ENCODE measurements around the gene SLC16A13. TPM values are rescaled to one million over a fixed set of nuclear protein-coding genes. Genes with fewer than 3 reads are reported as not detected.
"Not testable (repeated sequence)": the region's sequence is repeated elsewhere in the genome, so short reads cannot be mapped to it uniquely, and the experiment has no call there.

SLC16A13 gene
- total and polyA plus RNA-seq, 2 of the 8 experiments (the other 6 are each of a cell fraction or from before 2014, with no cell fraction given), result 5.4 to 5.8 TPM

DNA sequence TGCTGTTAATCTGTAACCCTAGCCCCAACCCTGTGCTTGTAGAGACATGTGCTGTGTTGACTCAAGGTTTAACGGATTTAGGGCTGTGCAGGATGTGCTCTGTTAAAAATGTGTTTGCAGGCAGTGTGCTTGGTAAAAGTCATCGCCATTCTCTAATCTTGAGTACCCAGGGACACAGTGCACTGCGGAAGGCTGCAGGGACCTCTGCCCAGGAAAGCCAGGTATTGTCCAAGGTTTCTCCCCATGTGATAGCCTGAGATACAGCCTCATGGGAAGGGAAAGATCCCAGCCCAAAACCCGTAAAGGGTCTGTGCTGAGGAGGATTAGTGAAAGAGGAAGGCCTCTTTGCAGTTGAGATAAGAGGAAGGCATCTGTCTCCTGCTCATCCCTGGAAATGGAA lies 52.6 kb downstream of the SLC16A13 start:
- H4K8ac ChIP-seq (ENCODE audit: extremely low read depth, insufficient read depth, low read length); H3K9me3 ChIP-seq (ENCODE audit: insufficient read depth in 2 of 2, low read depth in 1 of 2, low read length in 1 of 2); H2BK12ac ChIP-seq (ENCODE audit: low read depth, low read length); H2BK15ac ChIP-seq (ENCODE audit: low read length); H3K56ac ChIP-seq (replicated peaks; ENCODE audit: insufficient read length, low read depth, low read length); H3K27ac ChIP-seq (ENCODE audit: low read depth, low read length); H2BK120ac ChIP-seq (replicated peaks; ENCODE audit: low read depth, low read length); H4K5ac ChIP-seq (ENCODE audit: insufficient read length, low read depth, low read length); H3K79me2 ChIP-seq (ENCODE audit: control insufficient read depth in 1 of 2, insufficient read depth in 2 of 2, low read length in 2 of 2); H3K9ac ChIP-seq (replicated peaks in 1 of 4; ENCODE audit: extremely low read depth in 1 of 4, low read depth in 3 of 4, low read length in 3 of 4); H3K18ac ChIP-seq (ENCODE audit: extremely low read depth, low read length); H3K36me3 ChIP-seq (ENCODE audit: control insufficient read depth in 2 of 4, insufficient read depth in 4 of 4, low read length in 3 of 4); H3K27me3 ChIP-seq (replicated peaks in 1 of 4; ENCODE audit: control insufficient read depth in 3 of 4, extremely low read depth in 1 of 4, insufficient read depth in 3 of 4, low read length in 3 of 4); H3K4me2 ChIP-seq (ENCODE audit: insufficient read depth in 1 of 2, low read depth in 2 of 2, low read length in 2 of 2); DNase-seq (ENCODE audit: low read depth in 1 of 2, low spot score in 2 of 2); CTCF ChIA-PET (ENCODE audit: partially characterized antibody); H3K14ac ChIP-seq (ENCODE audit: insufficient read length); H3K4ac ChIP-seq (replicated peaks; ENCODE audit: insufficient read length, low read depth, low read length); H3K4me1 ChIP-seq (replicated peaks in 1 of 4; ENCODE audit: control insufficient read depth in 3 of 4, insufficient read depth in 4 of 4, low read length in 3 of 4); H4K20me1 ChIP-seq (replicated peaks in 1 of 2; ENCODE audit: control insufficient read depth in 1 of 2, insufficient read depth in 2 of 2, low read length in 2 of 2); H2BK5ac ChIP-seq (ENCODE audit: low read depth, low read length); H3K79me1 ChIP-seq (ENCODE audit: low read depth, low read length); H3K23ac ChIP-seq (ENCODE audit: insufficient read length); H2BK20ac ChIP-seq (ENCODE audit: low read length); H3K23me2 ChIP-seq (ENCODE audit: low read depth, low read length); H3K4me3 ChIP-seq (ENCODE audit: extremely low read depth in 1 of 4, insufficient read depth in 2 of 4, low read depth in 3 of 4, low read length in 4 of 4); FAIRE-seq; H2AK5ac ChIP-seq (ENCODE audit: low read depth, low read length); H4K91ac ChIP-seq (replicated peaks; ENCODE audit: insufficient read length, low read length): not testable (repeated sequence)
- POLR2A ChIA-PET (ENCODE audit: partially characterized antibody), result interaction anchor here (1.2 kb wide), 1 partner anchor 77 kb away, joined by 3 read pairs; no protein-coding TSS in a partner anchor
- WGBS, 2 experiments (ENCODE audit: extremely low coverage in 1 of 2, insufficient coverage in 1 of 2, insufficient read length in 1 of 2, insufficient replicate concordance in 2 of 2, low coverage in 1 of 2, low lambda C conversion rate in 2 of 2, missing lambda C conversion rate in 1 of 2), result 85% methylated on average over 4 of the region's 4 CpGs; no CpG with 5 or more reads in 1 of the 2 experiments
- peak overlapping the region; percentile 70; the same call in 1 of the 2 replicates for H2AFZ ChIP-seq (ENCODE audit: low read length)

DNA sequence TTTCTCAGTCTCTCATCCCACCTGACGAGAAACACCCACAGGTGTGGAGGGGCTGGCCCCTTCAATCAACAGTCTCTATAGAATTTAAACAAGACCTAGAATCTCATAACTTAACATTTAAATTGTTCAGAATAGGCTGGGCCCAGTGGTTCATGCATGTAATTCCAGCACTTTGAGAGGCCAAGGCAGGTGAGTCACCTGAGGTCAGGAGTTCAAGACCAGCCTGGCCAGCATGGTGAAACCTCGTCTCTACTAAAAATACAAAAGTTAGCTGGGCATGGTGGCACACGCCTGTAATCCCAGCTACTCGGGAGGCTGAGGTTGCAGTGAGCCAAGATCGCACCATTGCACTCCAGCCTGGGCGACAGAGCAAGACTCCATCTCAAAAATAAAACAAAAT lies 53.8 kb downstream of the SLC16A13 start:
- H3K4ac ChIP-seq (replicated peaks; ENCODE audit: insufficient read length, low read depth, low read length); H4K91ac ChIP-seq (replicated peaks; ENCODE audit: insufficient read length, low read length): not testable (repeated sequence)

More for the DNA sequence above, 53.8 kb downstream of the SLC16A13 start:
- H2AK5ac ChIP-seq (ENCODE audit: low read depth, low read length); DNase-seq (ENCODE audit: low read depth in 1 of 2, low spot score in 2 of 2); H3K9me3 ChIP-seq (ENCODE audit: insufficient read depth in 2 of 2, low read depth in 1 of 2, low read length in 1 of 2); H3K56ac ChIP-seq (replicated peaks; ENCODE audit: insufficient read length, low read depth, low read length); H4K20me1 ChIP-seq (replicated peaks in 1 of 2; ENCODE audit: control insufficient read depth in 1 of 2, insufficient read depth in 2 of 2, low read length in 2 of 2); H3K23me2 ChIP-seq (ENCODE audit: low read depth, low read length); H2BK20ac ChIP-seq (ENCODE audit: low read length); H2AFZ ChIP-seq (ENCODE audit: low read length); H4K8ac ChIP-seq (ENCODE audit: extremely low read depth, insufficient read depth, low read length); H3K79me2 ChIP-seq (ENCODE audit: control insufficient read depth in 1 of 2, insufficient read depth in 2 of 2, low read length in 2 of 2); H4K5ac ChIP-seq (ENCODE audit: insufficient read length, low read depth, low read length); FAIRE-seq; H3K36me3 ChIP-seq (ENCODE audit: control insufficient read depth in 2 of 4, insufficient read depth in 4 of 4, low read length in 3 of 4); H2BK12ac ChIP-seq (ENCODE audit: low read depth, low read length); H3K79me1 ChIP-seq (ENCODE audit: low read depth, low read length); H2BK120ac ChIP-seq (replicated peaks; ENCODE audit: low read depth, low read length); H3K27me3 ChIP-seq (replicated peaks in 1 of 4; ENCODE audit: control insufficient read depth in 3 of 4, extremely low read depth in 1 of 4, insufficient read depth in 3 of 4, low read length in 3 of 4); H3K23ac ChIP-seq (ENCODE audit: insufficient read length); H3K4me1 ChIP-seq (replicated peaks in 1 of 4; ENCODE audit: control insufficient read depth in 3 of 4, insufficient read depth in 4 of 4, low read length in 3 of 4); POLR2A ChIA-PET (ENCODE audit: partially characterized antibody); H3K4me3 ChIP-seq (ENCODE audit: extremely low read depth in 1 of 4, insufficient read depth in 2 of 4, low read depth in 3 of 4, low read length in 4 of 4); H3K18ac ChIP-seq (ENCODE audit: extremely low read depth, low read length); H2BK5ac ChIP-seq (ENCODE audit: low read depth, low read length); H3K14ac ChIP-seq (ENCODE audit: insufficient read length); H3K9ac ChIP-seq (replicated peaks in 1 of 4; ENCODE audit: extremely low read depth in 1 of 4, low read depth in 3 of 4, low read length in 3 of 4); H2BK15ac ChIP-seq (ENCODE audit: low read length); H3K27ac ChIP-seq (ENCODE audit: low read depth, low read length); H3K4me2 ChIP-seq (ENCODE audit: insufficient read depth in 1 of 2, low read depth in 2 of 2, low read length in 2 of 2): not testable (repeated sequence)
- CTCF ChIA-PET (ENCODE audit: partially characterized antibody), result interaction anchor here (1.6 kb wide), 1 partner anchor 9 kb away, joined by 5 read pairs; no protein-coding TSS in a partner anchor
- 92% methylated on average over 6 of the region's 6 CpGs; no CpG with 5 or more reads in 1 of the 2 experiments for WGBS, 2 experiments (ENCODE audit: extremely low coverage in 1 of 2, insufficient coverage in 1 of 2, insufficient read length in 1 of 2, insufficient replicate concordance in 2 of 2, low coverage in 1 of 2, low lambda C conversion rate in 2 of 2, missing lambda C conversion rate in 1 of 2)

Data from H1 (cell line).